IMR-90 (cell line): Measurements from ENCODE around the gene PCED1B.

Experiments used
- CTCF ChIP-seq: conservative IDR thresholded peaks from 2 replicates; pipeline ENCODE4 v1.5.1; 2012; ENCODE audit warnings: mild to moderate bottlenecking, low read depth, low read length, improper control_type of control experiment
- MXI1 ChIP-seq: IDR thresholded peaks from 2 replicates; pipeline ENCODE4 v1.6.1; 2012; ENCODE audit warnings: low read depth, mild to moderate bottlenecking, low read length, moderate library complexity, borderline replicate concordance
- POLR2A ChIP-seq: IDR thresholded peaks from 2 replicates; pipeline ENCODE4 v1.6.1; 2012; ENCODE audit warnings: mild to moderate bottlenecking, low read depth, low read length
- RAD21 ChIP-seq: IDR thresholded peaks from 2 replicates; pipeline ENCODE4 v1.6.1; 2012; ENCODE audit warnings: low read length, improper control_type of control experiment

GRCh38 chr12:47249082-47249481 lies 169.7 kb downstream of the PCED1B start:
- TF ChIP-seq POLR2A, result no peak
- no peak for TF ChIP-seq MXI1
- no peak for TF ChIP-seq CTCF
- no peak for TF ChIP-seq RAD21
